ENCODE results near the gene TLE5. TPM values are rescaled to one million over a fixed set of nuclear protein-coding genes. Genes with fewer than 3 reads are reported as not detected.

Gene TLE5
- total RNA-seq, 2 donors from 2014 or later = 166 to 254 TPM

DNA sequence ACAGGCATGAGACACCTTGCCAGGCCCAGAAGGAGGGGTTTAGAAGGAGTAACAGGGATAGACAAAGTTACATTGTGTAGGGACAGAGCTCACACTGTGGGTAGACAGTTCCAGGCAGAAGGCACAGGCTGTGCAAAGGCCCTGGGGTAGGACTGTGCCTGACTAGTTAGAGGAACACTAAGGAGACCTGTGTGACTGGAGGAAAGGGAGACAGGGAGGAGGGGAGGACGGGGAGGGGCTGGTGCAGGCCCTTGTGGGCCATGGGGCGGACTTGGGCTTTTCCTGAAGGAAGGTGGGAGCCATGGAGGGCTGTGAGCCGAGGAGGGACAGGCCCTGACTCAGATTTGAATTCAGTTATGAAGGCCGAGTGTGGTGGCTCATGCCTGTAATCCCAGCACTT, 17.3 kb upstream of the TLE5 start:
- no peaks in the 10 kb centered on the region for H3K27me3 ChIP-seq
- no peaks in the 10 kb centered on the region for H3K36me3 ChIP-seq (replicated peaks in 1 of 2; ENCODE audit: insufficient read depth in 1 of 2, low read depth in 2 of 2)
- DNase-seq (no peak), ATAC-seq (no peak)
- H3K9me3 ChIP-seq = no peaks in the 10 kb centered on the region
- H3K4me3 ChIP-seq = no peak overlapping the region
- intact Hi-C loops (cut with DNase I) = no loop called here
- peaks cover 9% of the 10 kb centered on the region for H3K4me1 ChIP-seq
- 67 to 69% methylated on average over 4 of the region's 4 CpGs for WGBS, 2 donors
- no peak overlapping the region for H3K27ac ChIP-seq
- TF ChIP-seq POLR2A (IDR thresholded peaks at IDR 0.05) = no peak
- TF ChIP-seq, protein P1, sequence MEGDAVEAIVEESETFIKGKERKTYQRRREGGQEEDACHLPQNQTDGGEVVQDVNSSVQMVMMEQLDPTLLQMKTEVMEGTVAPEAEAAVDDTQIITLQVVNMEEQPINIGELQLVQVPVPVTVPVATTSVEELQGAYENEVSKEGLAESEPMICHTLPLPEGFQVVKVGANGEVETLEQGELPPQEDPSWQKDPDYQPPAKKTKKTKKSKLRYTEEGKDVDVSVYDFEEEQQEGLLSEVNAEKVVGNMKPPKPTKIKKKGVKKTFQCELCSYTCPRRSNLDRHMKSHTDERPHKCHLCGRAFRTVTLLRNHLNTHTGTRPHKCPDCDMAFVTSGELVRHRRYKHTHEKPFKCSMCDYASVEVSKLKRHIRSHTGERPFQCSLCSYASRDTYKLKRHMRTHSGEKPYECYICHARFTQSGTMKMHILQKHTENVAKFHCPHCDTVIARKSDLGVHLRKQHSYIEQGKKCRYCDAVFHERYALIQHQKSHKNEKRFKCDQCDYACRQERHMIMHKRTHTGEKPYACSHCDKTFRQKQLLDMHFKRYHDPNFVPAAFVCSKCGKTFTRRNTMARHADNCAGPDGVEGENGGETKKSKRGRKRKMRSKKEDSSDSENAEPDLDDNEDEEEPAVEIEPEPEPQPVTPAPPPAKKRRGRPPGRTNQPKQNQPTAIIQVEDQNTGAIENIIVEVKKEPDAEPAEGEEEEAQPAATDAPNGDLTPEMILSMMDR (IDR thresholded peaks at IDR 0.05) = no peak

DNA sequence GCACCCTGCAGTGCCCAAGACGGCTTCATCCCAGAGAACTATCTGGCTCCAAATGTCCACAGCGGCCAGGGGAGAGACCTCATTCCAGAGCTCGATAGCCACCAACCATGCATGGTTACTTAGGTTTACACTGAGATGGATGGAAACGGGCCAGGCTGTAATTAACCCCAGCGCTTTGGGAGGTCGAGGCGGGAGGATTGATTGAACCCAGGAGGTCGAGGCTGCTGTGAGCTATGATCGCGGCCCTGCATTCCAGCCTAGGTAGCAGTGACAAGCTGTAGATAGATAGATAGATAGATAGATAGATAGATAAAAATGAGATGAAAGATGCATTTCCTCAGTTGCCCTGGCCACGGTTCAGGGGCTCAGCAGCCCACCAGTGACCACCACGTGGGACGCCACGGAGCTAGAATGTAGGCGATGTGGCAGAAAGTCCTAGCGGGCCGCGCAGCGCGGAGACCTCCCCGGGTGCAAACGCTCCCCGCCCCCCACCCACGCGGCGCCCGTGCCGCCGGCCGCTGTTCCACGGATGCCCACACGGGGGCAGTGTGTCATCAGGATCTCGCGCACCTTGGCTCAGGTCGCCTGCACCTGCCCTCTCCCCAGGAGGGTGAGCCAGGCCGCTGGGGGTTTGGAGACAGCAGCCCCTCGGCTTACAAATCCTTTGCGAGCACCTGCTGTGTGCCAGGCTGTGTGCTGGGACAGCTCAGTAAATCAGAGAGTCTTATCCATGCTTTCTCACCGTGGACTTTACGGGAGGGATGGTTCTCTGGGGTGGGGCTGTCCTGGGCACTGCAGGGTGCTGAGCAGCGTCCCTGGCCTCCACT, 13.5 kb upstream of the TLE5 start:
- Histone ChIP-seq H3K4me1 (peaks cover 9% of the 10 kb centered on the region), H3K36me3 (replicated peaks in 1 of 2; ENCODE audit: insufficient read depth in 1 of 2, low read depth in 2 of 2) (no peaks in the 10 kb centered on the region), H3K4me3 (no peak overlapping the region), H3K27ac (no peak overlapping the region), H3K27me3 (no peaks in the 10 kb centered on the region), H3K9me3 (no peaks in the 10 kb centered on the region)
- intact Hi-C loops (cut with DNase I) = no loop called here
- ATAC-seq (peak; percentile 88), DNase-seq (peak; percentile 50 to 77 (median 74))
- WGBS, 2 donors = 10 to 15% methylated on average over 17 to 37 of the region's 41 CpGs
- TF ChIP-seq POLR2A (IDR thresholded peaks at IDR 0.05) = no peak
- TF ChIP-seq, protein P1 (IDR thresholded peaks at IDR 0.05) = peak; percentile 86 to 98 (median 93)

DNA sequence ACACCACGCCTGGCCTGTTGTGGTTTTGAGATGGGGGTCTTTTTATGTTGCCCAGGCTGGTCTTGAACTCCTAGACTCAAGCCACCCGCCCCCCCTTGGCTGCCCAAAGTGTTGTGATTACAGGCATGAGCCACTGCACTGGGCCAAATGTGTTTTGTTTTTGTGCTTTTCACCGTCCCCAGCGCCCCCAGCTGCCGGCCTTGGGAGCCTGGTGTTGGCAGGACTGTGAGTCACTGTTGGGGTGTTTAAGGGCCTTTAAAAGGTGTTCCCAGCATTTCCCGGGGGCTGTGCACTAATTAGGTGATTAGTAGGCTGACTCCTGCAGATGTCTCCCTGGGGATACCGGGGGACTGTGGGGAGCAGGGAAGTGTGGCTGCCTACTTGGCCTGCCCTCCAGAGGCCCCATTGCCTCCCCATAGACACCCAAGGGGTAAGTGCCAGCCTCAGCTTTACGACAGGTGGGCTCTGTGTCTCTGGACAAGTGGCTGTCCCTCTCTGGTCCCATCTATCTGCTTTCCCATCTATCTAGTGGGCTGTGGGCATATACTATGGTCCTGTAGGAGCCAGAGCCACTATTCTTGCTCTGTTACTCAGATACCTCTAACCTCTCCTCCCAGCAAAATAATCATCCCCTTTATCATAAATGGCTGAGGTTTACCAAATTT, 11.8 kb upstream of the TLE5 start:
- ATAC-seq = peak; percentile 31
- Histone ChIP-seq H3K9me3 (no peaks in the 10 kb centered on the region), H3K36me3 (replicated peaks in 1 of 2; ENCODE audit: insufficient read depth in 1 of 2, low read depth in 2 of 2) (no peaks in the 10 kb centered on the region), H3K4me1 (peaks cover 9% of the 10 kb centered on the region), H3K4me3 (no peak overlapping the region), H3K27me3 (no peaks in the 10 kb centered on the region), H3K27ac (no peak overlapping the region)
- intact Hi-C loops (cut with DNase I) = loop anchor here (5.0 kb wide), 1 partner anchor 38 kb away; no protein-coding TSS in a partner anchor
- DNase-seq = peak in 3 of 4 donors; percentile 29 to 58 (median 47)
- WGBS, 2 donors = 28 to 54% methylated on average over 6 to 8 of the region's 8 CpGs
- no peak for TF ChIP-seq POLR2A (IDR thresholded peaks at IDR 0.05)
- TF ChIP-seq, protein P1 (IDR thresholded peaks at IDR 0.05) = peak in 2 of 7 experiments; percentile 22 to 39

DNA sequence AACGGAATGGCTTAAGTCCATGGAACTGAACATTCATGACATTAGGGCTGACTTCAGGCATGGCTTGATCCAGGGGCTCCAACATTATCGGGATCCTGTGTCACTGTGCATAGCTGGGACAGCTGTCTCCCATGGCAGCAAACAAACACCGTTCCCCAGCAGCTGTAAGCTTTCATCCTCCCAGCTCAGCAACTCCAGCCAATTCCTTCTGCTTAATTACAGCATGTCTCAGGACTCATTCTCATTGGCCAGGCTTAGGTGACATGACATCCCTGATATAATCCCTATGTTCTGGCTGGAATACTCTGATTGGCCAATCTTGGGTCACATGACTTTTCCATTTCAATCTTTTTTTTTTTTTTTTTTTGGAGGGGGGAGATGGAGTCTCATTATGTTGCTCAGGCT, 10.9 kb upstream of the TLE5 start:
- DNase-seq = peak in 2 of 4 donors; percentile 45 to 48
- no peaks in the 10 kb centered on the region for H3K36me3 ChIP-seq (replicated peaks in 1 of 2; ENCODE audit: insufficient read depth in 1 of 2, low read depth in 2 of 2)
- WGBS, 2 donors = 16 to 31% methylated on average over 3 of the region's 3 CpGs
- no peaks in the 10 kb centered on the region for H3K9me3 ChIP-seq
- intact Hi-C loops (cut with DNase I) = loop anchor here (5.0 kb wide), 1 partner anchor 39 kb away; no protein-coding TSS in a partner anchor
- ATAC-seq = peak; percentile 24
- no peak for TF ChIP-seq POLR2A (IDR thresholded peaks at IDR 0.05)
- TF ChIP-seq, protein P1 (IDR thresholded peaks at IDR 0.05) = no peak
- no peak overlapping the region for H3K27ac ChIP-seq
- H3K4me3 ChIP-seq = no peak overlapping the region
- no peaks in the 10 kb centered on the region for H3K27me3 ChIP-seq
- peaks cover 9% of the 10 kb centered on the region for H3K4me1 ChIP-seq
